NB4 (cell line): ENCODE measurements around the gene CDK4.
"Not testable (repeated sequence)": the region's sequence is repeated elsewhere in the genome, so short reads cannot be mapped to it uniquely, and the experiment has no call there.

ENCODE experiments used
- DNase-seq: peaks from one replicate; pipeline ENCODE4 v3.0.0; 2010; ENCODE audit warnings: low read depth
- H3K4me3 ChIP-seq: one replicate; pipeline ENCODE4 v1.5.1; 2011; ENCODE audit warnings: mild to moderate bottlenecking, low read depth, low read length, moderate library complexity
- CTCF ChIP-seq: IDR thresholded peaks from one replicate; pipeline ENCODE4 v1.5.1; 2012; ENCODE audit warnings: low read depth, low read length
- MAX ChIP-seq: IDR thresholded peaks from 2 replicates; pipeline ENCODE4 v1.6.1; 2011; ENCODE audit warnings: low read depth, low read length
- MYC ChIP-seq: IDR thresholded peaks from 2 replicates; pipeline ENCODE4 v1.6.1; 2011; ENCODE audit warnings: low read depth, low read length
- POLR2A ChIP-seq: IDR thresholded peaks from 2 replicates; pipeline ENCODE4 v1.6.1; 2011; ENCODE audit warnings: mild to moderate bottlenecking; ENCODE audit not compliant: insufficient read length; ENCODE audit errors: extremely low read depth

The CDK4 gene

GRCh38 chr12:57724003-57724935, 27.8 kb downstream of the CDK4 start:
- DNase-seq: no peak
- TF ChIP-seq POLR2A: no peak

GRCh38 chr12:57723630-57723962, 28.5 kb downstream of the CDK4 start:
- no peak for DNase-seq
- TF ChIP-seq CTCF: no peak
- TF ChIP-seq MYC: no peak

More at GRCh38 chr12:57724003-57724935, 27.8 kb downstream of the CDK4 start:
- H3K4me3 ChIP-seq: no peak overlapping the region

GRCh38 chr12:57722716-57723629, 29.1 kb downstream of the CDK4 start:
- TF ChIP-seq MAX (no peak), CTCF (no peak), MYC (no peak), POLR2A (no peak)
- DNase-seq: no peak
- H3K4me3 ChIP-seq: no peak overlapping the region

More at GRCh38 chr12:57723630-57723962, 28.5 kb downstream of the CDK4 start:
- H3K4me3 ChIP-seq: no peak overlapping the region

- not testable (repeated sequence) for H3K4me3 ChIP-seq, DNase-seq
Observed at GRCh38 chr12:57721846-57722608, 30.1 kb downstream of the CDK4 start.

GRCh38 chr12:57720606-57721595, 31.2 kb downstream of the CDK4 start:
- no peak for DNase-seq
- TF ChIP-seq MAX: no peak
- no peak for TF ChIP-seq CTCF
- no peak for TF ChIP-seq MYC
- TF ChIP-seq POLR2A: no peak
- no peak overlapping the region for H3K4me3 ChIP-seq

GRCh38 chr12:57719777-57720605, 32.1 kb downstream of the CDK4 start:
- no peak for DNase-seq
- TF ChIP-seq MAX (no peak), POLR2A (no peak), MYC (no peak), CTCF (no peak)
- no peak overlapping the region for H3K4me3 ChIP-seq
